Measurements from ENCODE around the gene ATP6V0A4. TPM values are rescaled to one million over a fixed set of nuclear protein-coding genes. Genes with fewer than 3 reads are reported as not detected.

ATP6V0A4 gene
- total RNA-seq, 2 donors from 2014 or later: 0.29 to 0.44 TPM

DNA sequence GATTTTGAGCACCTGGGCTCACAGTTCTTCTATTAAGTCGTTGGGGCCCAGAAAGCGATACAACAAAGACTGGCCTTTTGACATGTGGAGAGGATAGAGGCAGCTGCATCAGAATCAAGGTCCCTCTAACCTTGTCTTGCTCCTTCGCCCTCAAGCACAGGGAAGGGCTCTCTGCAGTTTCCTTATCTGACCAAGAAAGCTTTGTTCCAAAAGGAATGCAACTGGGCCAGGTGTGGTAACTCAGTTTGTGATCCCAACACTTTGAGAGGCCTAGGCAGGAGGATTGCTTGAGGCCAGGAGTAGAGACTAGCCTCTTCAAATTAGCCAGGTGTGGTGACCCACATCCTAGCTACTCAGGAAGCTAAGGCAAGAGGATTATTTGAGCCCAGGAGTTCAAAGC, 129.1 kb downstream of the ATP6V0A4 start:
- H3K36me3 ChIP-seq (ENCODE audit: control insufficient read depth, insufficient read depth, low read length): no peaks in the 10 kb centered on the region
- no peaks in the 10 kb centered on the region for H3K27me3 ChIP-seq (ENCODE audit: control insufficient read depth, insufficient read depth, low read length, poor library complexity, severe bottlenecking)
- Mint-ChIP-seq H3K36me3 (ENCODE audit: low read depth) (no peaks in the 10 kb centered on the region), H3K27me3 (ENCODE audit: insufficient read depth) (no peaks in the 10 kb centered on the region), H3K9me3 (peaks cover 17% of the 10 kb centered on the region), H3K4me1 (peaks cover 18% of the 10 kb centered on the region), H3K4me3 (no peak overlapping the region), H3K27ac (peak overlapping the region; percentile 17)
- peaks cover 10% of the 10 kb centered on the region for H3K9me3 ChIP-seq (ENCODE audit: control insufficient read depth, low read length)
- H3K4me3 ChIP-seq (ENCODE audit: low read length): no peak overlapping the region
- H3K4me1 ChIP-seq (ENCODE audit: control insufficient read depth, insufficient read depth, low read length): peaks cover 4% of the 10 kb centered on the region
- no peak overlapping the region for H3K9ac ChIP-seq (ENCODE audit: extremely low read depth, low read length, poor library complexity, severe bottlenecking)
- 87 to 97% methylated on average over 3 of the region's 3 CpGs for WGBS, 2 experiments (ENCODE audit: insufficient coverage in 1 of 2, insufficient read length in 1 of 2)
- no peak for DNase-seq
- no peak overlapping the region for H3K27ac ChIP-seq (ENCODE audit: low read depth, low read length)
- TF ChIP-seq, protein P1, sequence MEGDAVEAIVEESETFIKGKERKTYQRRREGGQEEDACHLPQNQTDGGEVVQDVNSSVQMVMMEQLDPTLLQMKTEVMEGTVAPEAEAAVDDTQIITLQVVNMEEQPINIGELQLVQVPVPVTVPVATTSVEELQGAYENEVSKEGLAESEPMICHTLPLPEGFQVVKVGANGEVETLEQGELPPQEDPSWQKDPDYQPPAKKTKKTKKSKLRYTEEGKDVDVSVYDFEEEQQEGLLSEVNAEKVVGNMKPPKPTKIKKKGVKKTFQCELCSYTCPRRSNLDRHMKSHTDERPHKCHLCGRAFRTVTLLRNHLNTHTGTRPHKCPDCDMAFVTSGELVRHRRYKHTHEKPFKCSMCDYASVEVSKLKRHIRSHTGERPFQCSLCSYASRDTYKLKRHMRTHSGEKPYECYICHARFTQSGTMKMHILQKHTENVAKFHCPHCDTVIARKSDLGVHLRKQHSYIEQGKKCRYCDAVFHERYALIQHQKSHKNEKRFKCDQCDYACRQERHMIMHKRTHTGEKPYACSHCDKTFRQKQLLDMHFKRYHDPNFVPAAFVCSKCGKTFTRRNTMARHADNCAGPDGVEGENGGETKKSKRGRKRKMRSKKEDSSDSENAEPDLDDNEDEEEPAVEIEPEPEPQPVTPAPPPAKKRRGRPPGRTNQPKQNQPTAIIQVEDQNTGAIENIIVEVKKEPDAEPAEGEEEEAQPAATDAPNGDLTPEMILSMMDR (conservative IDR thresholded peaks at IDR 0.05): no peak

DNA sequence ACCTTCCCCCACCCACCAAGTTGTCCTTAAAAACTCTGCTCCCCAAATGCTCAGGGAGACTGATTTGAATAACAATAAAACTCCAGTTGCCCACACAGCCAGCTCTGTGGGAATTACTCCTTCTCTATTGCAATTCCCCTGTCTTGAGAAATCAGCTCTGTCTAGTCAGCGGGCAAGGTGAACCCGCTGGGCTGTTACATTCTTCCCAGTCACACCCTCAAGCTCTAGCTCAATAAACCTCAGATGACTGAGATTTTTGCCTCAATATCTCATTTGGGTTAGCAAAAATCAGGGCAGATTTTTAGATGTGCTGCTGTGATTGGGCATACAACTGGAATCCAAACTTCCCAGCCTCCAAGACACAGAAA, 129.8 kb downstream of the ATP6V0A4 start:
- no peak overlapping the region for H3K4me3 Mint-ChIP-seq
- Histone ChIP-seq H3K27ac (ENCODE audit: low read depth, low read length) (no peak overlapping the region), H3K9me3 (ENCODE audit: control insufficient read depth, low read length) (peaks cover 10% of the 10 kb centered on the region), H3K27me3 (ENCODE audit: control insufficient read depth, insufficient read depth, low read length, poor library complexity, severe bottlenecking) (no peaks in the 10 kb centered on the region), H3K4me3 (ENCODE audit: low read length) (no peak overlapping the region), H3K9ac (ENCODE audit: extremely low read depth, low read length, poor library complexity, severe bottlenecking) (no peak overlapping the region), H3K4me1 (ENCODE audit: control insufficient read depth, insufficient read depth, low read length) (peaks cover 4% of the 10 kb centered on the region), H3K36me3 (ENCODE audit: control insufficient read depth, insufficient read depth, low read length) (no peaks in the 10 kb centered on the region)
- no peak for DNase-seq
- TF ChIP-seq, protein P1 (conservative IDR thresholded peaks at IDR 0.05): no peak
- peaks cover 17% of the 10 kb centered on the region for H3K9me3 Mint-ChIP-seq
- H3K27ac Mint-ChIP-seq: no peak overlapping the region
- H3K4me1 Mint-ChIP-seq: peaks cover 25% of the 10 kb centered on the region
- no peaks in the 10 kb centered on the region for H3K36me3 Mint-ChIP-seq (ENCODE audit: low read depth)
- WGBS, 2 experiments (ENCODE audit: insufficient coverage in 1 of 2, insufficient read length in 1 of 2): 67 to 71% methylated on average over 2 of the region's 2 CpGs
- H3K27me3 Mint-ChIP-seq (ENCODE audit: insufficient read depth): no peaks in the 10 kb centered on the region

DNA sequence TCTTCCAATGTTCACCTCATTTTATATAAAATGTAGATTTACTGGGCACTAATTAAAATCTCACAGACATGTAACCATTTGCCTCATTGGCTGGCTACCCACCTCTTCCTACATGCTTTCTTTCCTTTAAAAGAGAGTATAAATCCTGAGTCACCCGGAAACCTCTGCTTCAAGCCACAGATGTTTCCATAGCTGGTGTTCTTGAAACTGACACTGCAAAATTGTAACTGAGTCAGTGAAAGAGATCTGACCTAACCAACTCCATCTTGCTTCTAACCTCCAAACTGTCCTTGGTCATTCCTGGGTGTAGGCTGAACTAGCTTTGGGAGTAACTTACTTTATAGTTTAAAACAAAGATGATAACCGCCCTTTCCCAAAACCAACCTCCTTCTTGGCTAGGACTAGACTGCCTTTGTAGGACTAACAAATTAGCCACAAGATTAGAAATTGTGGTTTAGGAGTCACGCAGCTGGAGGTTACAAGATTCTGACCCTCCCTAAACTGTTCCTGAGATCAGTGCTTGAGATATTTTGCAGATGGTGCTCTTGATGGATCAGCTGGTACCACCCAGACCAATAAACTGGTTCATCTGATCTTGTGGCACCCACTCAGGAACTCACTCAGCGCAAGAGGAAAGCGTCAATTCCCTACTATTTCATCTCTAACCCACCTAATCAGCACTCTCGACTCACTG, 130.3 kb downstream of the ATP6V0A4 start:
- Histone ChIP-seq H3K36me3 (ENCODE audit: control insufficient read depth, insufficient read depth, low read length) (no peaks in the 10 kb centered on the region), H3K4me3 (ENCODE audit: low read length) (no peak overlapping the region), H3K9me3 (ENCODE audit: control insufficient read depth, low read length) (peaks cover 10% of the 10 kb centered on the region), H3K27ac (ENCODE audit: low read depth, low read length) (no peak overlapping the region), H3K4me1 (ENCODE audit: control insufficient read depth, insufficient read depth, low read length) (peaks cover 4% of the 10 kb centered on the region), H3K27me3 (ENCODE audit: control insufficient read depth, insufficient read depth, low read length, poor library complexity, severe bottlenecking) (no peaks in the 10 kb centered on the region), H3K9ac (ENCODE audit: extremely low read depth, low read length, poor library complexity, severe bottlenecking) (no peak overlapping the region)
- DNase-seq: no peak
- Mint-ChIP-seq H3K9me3 (peaks cover 17% of the 10 kb centered on the region), H3K4me1 (peaks cover 29% of the 10 kb centered on the region), H3K36me3 (ENCODE audit: low read depth) (no peaks in the 10 kb centered on the region), H3K27ac (no peak overlapping the region), H3K27me3 (ENCODE audit: insufficient read depth) (no peaks in the 10 kb centered on the region), H3K4me3 (no peak overlapping the region)
- TF ChIP-seq, protein P1 (conservative IDR thresholded peaks at IDR 0.05): no peak
- WGBS, 2 experiments (ENCODE audit: insufficient coverage in 1 of 2, insufficient read length in 1 of 2): 93 to 100% methylated on average over 3 to 6 of the region's 6 CpGs
